ENCODE results near the gene PKNOX1. TPM values are rescaled to one million over a fixed set of nuclear protein-coding genes. Genes with fewer than 3 reads are reported as not detected.

The PKNOX1 gene, protein sequence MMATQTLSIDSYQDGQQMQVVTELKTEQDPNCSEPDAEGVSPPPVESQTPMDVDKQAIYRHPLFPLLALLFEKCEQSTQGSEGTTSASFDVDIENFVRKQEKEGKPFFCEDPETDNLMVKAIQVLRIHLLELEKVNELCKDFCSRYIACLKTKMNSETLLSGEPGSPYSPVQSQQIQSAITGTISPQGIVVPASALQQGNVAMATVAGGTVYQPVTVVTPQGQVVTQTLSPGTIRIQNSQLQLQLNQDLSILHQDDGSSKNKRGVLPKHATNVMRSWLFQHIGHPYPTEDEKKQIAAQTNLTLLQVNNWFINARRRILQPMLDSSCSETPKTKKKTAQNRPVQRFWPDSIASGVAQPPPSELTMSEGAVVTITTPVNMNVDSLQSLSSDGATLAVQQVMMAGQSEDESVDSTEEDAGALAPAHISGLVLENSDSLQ
- 5.7 to 6.8 TPM (median 5.9 TPM) in 5 replicates for total RNA-seq (2022; extraction: Qiagen RNA extraction; ENCODE audit: low read depth)

DNA sequence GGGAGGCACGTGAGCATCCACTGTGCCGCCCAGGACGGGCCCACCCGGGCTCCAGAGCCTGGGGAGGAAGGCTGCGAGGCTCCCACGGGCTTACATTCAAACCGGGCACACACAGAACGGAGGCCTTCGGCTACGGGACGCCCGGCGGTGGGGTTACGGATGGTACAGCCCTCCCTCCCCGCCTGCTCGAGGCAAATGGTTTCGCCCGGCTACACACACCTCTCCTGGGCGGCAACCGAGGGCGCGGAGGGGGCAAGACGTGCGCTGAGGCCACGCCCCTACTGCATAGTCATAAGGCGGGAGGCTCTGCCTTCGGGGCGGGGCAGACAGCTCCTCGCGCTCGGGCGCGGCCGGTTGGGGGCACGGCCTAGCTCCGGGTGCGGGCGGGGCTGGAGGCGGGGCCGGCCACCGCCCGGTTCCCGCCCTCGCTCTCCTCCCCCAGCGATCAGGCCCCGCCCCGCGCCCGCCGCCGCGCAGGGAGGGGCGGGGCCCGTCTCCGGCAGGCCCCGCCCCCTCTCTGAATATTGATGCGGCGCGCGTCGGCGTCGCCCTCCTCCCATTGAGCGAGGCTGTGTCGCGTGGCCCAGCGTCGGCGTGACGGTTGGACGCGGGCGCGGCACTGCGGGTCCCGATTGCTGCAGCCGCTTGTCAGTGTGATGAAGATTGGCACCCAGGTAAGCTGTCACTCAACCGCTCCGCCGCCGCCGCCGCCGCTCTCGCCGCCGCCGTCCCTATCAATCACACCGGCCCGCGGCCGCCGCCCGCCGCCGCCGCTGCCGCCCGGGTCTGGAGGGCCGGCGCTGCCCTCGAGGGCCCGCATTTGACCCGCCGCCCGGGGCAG, at the start of gene PKNOX1:
TSS of gene PKNOX1 (plus strand) at position 572 of the 841 bp plus-strand sequence. CDS start 29,820 bp downstream, outside the sequence.

DNA sequence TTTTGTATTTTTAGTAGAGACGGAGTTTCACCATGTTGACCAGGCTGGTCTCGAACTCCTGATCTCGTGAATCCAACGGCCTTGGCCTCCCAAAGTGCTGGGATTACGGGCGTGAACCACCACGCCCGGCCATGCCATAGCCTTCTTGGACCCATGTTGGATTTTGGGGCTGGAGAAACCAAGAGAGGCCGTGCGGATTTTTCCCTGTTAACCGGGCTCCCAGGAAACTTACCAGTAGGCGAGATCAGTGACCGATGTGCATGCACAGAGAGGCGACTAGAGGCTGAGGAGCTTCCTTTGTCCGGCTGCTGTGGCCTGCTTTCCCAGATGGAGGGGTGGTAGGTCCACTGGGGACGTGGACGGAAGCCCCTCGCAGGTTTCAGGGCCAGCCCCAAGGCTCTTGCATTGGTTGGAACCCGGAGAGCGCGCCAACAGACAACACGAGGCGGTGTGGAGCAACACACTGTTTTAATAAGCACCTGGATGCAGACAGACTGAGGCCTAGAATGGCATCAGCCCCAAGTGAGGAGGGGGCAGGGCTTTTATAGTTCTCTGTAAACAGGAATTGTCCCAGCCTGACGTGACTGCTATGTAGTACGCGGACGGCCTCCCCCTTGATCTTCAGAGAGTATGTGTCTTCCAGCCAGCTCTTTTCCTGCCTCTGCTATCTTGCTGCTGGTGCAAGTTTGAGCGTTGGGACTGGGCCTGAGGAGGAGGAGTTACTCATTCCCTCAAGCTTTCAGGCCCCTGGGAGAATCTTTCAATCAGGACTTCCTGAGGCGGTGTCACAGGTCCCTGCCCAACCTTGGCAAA, 49.0 kb upstream of the PKNOX1 start, which contains the start of gene ERVH48-1:
TSS of gene ERVH48-1 (minus strand) at position 517 of the 813 bp plus-strand sequence. CDS start 6,624 bp downstream, outside the sequence.

DNA sequence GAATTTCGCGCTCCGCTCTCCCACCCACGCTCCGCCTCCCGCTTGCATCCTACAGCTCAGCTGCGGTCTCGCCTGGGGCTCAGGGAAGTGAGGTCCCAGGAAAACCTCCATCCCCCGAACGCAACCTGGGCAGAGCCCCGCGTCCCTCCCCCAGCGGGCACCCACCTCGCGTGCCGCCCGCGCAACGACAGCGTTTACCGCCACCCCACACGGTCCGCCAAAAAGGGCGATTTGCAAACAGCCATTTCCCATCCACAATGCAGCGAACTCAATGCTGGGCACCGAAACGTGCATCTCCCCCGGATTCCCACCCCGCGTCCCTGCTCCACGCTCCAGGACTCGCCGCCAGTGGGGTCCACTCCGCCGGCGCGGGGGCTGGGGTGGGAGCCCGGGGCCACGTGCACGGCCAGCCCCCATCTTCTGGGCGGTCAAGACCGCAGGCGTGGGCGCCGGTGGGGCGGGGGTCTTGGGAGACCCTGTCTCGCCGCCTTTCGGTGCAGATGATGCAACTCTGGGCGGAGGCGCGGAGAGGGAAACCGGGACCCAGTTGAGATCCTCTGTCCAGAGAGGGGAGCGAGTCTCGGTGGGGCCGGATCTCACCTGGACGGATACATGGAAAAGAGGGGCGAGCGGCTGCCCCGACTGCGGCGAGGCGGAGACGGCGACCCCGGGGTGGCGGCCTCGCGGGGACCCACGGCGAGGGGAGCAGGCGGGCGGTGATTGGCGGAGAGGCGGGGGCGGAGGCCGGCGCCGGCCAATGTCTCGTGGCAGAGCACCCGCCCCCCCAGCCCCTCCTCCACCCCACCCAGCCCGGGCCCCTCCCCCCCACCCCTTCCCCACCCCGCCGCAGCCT, 101.0 kb downstream of the PKNOX1 start, which contains the start of gene CBS:
TSS of gene CBS (minus strand) at position 666 of the 853 bp plus-strand sequence. CDS start 3,642 bp downstream, outside the sequence.

Other genes with a start within 250 kb of the PKNOX1 start
- 22.9 to 32.5 TPM (median 31.3 TPM) in 5 replicates for gene WDR4, start 95.0 kb upstream of the PKNOX1 start, total RNA-seq (2022; extraction: Qiagen RNA extraction; ENCODE audit: low read depth)
- gene NDUFV3, start 81.3 kb upstream of the PKNOX1 start, total RNA-seq (2022; extraction: Qiagen RNA extraction; ENCODE audit: low read depth) = 20.7 to 23.6 TPM (median 21.5 TPM) in 5 replicates
- gene ERVH48-1, start 48.9 kb upstream of the PKNOX1 start, total RNA-seq (2022; extraction: Qiagen RNA extraction; ENCODE audit: low read depth) = not detected in 5 replicates
- 10.8 to 11.9 TPM (median 11.7 TPM) in 5 replicates for gene CBS, start 101.3 kb downstream of the PKNOX1 start, total RNA-seq (2022; extraction: Qiagen RNA extraction; ENCODE audit: low read depth)
- 52.0 to 75.8 TPM (median 62.6 TPM) in 5 replicates for gene U2AF1, start 133.0 kb downstream of the PKNOX1 start, total RNA-seq (2022; extraction: Qiagen RNA extraction; ENCODE audit: low read depth)
- gene CRYAA, start 194.4 kb downstream of the PKNOX1 start, total RNA-seq (2022; extraction: Qiagen RNA extraction; ENCODE audit: low read depth) = not detected in 5 replicates

Data from A549 treated with CpdA at 1 μM for 4 hours (cell line).